ENCODE results near the gene TSC22D4.

The TSC22D4 gene

DNA sequence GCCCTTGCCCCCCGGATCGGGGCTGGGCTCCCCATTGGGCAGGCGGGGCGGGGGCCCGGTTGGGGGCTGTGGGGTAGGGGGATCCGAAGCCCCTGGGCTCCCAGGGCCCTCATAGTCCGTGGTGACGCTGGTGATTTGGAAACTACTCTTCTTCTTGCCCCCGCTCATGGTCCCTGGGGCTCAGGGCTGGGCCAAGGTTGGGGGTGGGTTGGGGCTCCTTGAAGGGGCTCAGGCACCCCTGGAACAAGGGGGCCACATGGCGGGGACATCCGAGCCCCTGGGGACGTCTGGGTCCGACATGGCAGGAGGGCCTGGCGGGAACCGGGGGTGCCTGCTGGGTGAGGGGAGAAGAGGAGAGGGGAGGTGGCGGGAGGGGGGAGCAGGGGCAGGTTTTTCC is 1.1 kb downstream of the TSC22D4 start:
- peak overlapping the region; percentile 100 for H3K4me3 Mint-ChIP-seq
- TF ChIP-seq, protein P1, sequence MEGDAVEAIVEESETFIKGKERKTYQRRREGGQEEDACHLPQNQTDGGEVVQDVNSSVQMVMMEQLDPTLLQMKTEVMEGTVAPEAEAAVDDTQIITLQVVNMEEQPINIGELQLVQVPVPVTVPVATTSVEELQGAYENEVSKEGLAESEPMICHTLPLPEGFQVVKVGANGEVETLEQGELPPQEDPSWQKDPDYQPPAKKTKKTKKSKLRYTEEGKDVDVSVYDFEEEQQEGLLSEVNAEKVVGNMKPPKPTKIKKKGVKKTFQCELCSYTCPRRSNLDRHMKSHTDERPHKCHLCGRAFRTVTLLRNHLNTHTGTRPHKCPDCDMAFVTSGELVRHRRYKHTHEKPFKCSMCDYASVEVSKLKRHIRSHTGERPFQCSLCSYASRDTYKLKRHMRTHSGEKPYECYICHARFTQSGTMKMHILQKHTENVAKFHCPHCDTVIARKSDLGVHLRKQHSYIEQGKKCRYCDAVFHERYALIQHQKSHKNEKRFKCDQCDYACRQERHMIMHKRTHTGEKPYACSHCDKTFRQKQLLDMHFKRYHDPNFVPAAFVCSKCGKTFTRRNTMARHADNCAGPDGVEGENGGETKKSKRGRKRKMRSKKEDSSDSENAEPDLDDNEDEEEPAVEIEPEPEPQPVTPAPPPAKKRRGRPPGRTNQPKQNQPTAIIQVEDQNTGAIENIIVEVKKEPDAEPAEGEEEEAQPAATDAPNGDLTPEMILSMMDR (IDR thresholded peaks at IDR 0.05; ENCODE audit: unreplicated experiment in 3 of 3): no peak
- H3K27ac Mint-ChIP-seq: peak overlapping the region; percentile 79 to 98 (median 95)
- no peaks in the 10 kb centered on the region for H3K9me3 Mint-ChIP-seq
- H3K36me3 Mint-ChIP-seq (ENCODE audit: low read depth): peaks cover 10% of the 10 kb centered on the region
- peaks cover 3% of the 10 kb centered on the region for H3K27me3 Mint-ChIP-seq (ENCODE audit: low read depth)
- H3K4me1 Mint-ChIP-seq: peaks cover 44% of the 10 kb centered on the region

DNA sequence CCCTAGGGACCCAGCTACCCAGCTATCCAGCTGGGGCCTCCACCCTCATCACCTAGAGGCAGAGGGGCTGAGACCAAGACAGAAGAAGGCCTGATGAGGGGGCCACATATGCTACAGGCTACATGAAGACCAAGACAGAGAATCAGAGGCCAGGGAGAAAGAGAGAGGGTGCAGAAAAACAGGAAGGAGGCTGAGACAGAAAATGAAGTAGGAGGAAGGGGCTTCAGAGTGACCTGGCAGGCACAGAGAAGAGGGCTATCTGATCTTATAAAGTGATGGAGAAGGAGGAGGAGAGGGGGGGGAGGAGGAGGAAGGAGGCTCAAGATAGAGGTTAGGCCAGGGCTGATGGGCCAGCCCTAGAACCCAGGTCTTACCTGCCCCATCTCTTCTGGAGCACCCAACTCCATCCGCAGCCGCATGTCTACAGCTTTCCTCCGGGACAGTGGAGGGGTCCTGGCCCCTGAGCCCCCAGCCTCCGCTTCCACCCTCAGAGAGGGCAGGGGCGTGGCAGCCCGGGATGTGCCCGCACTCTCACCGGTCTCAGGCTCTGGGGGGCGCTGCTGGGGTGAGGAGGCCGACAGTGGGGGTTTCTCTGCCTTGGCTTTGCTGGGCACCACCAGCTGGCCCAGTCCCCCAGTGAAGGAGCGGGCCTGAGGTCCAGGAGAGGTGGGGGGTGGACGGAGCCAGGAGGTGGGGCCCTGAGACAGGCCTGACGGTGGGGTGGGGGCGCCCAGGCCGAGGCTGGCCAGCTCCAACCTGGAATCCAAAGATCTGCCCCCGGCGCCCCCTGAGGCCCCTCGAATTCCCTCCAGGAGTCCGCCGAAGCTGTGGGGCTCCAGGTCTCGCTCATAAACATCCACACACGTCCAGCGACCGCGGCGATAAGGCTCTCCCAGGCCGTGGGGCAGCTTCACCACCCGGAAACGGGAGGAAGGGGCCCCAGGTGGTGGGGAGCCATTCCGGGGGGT is 1.8 kb downstream of the TSC22D4 start:
- Mint-ChIP-seq H3K27ac (peak overlapping the region; percentile 66 to 88 (median 86)), H3K27me3 (ENCODE audit: low read depth) (peaks cover 3% of the 10 kb centered on the region), H3K4me1 (peaks cover 40% of the 10 kb centered on the region), H3K36me3 (ENCODE audit: low read depth) (peaks cover 10% of the 10 kb centered on the region), H3K4me3 (peak overlapping the region; percentile 88 to 100 (median 91)), H3K9me3 (no peaks in the 10 kb centered on the region)
- TF ChIP-seq, protein P1 (IDR thresholded peaks at IDR 0.05; ENCODE audit: unreplicated experiment in 3 of 3): no peak

DNA sequence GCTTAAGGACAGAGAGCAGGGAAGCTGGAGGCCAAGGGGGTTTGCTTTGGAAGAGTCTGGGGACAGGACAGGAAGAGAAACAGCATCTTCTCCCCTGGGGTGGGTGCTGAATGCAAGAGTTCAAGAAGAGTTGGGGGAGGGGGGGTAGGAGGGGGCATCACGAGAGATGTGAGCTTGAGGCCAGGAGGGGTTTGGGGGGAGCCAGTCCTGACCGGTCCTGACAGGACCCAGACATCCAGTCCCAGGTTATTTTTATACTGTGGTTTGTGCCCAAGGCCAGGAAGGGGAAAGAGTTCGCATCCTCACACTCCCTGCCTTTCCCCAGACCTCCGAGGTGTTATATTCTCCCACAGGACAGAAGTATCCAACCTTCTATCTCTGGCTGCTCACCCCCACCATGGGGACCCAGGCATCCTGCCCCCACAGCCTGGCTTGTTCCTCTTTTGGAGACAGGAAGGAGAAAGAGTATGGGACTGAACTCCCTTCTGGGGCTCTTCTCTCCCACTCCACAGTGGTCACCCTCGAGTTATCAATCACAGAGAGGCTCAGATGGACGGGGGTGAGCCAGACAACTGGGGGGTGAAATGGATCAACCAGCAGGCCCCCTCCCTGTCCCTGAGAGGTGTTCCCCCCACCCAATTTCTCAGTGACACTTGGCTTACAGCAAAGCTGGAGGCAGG is 2.8 kb downstream of the TSC22D4 start:
- peaks cover 35% of the 10 kb centered on the region for H3K4me1 Mint-ChIP-seq
- H3K9me3 Mint-ChIP-seq: no peaks in the 10 kb centered on the region
- TF ChIP-seq, protein P1 (IDR thresholded peaks at IDR 0.05; ENCODE audit: unreplicated experiment in 3 of 3): no peak
- H3K27ac Mint-ChIP-seq: peak overlapping the region; percentile 16 to 86 (median 80)
- peaks cover 14% of the 10 kb centered on the region for H3K36me3 Mint-ChIP-seq (ENCODE audit: low read depth)
- H3K4me3 Mint-ChIP-seq: peak overlapping the region; percentile 88 to 100 (median 91)
- H3K27me3 Mint-ChIP-seq (ENCODE audit: low read depth): no peaks in the 10 kb centered on the region

DNA sequence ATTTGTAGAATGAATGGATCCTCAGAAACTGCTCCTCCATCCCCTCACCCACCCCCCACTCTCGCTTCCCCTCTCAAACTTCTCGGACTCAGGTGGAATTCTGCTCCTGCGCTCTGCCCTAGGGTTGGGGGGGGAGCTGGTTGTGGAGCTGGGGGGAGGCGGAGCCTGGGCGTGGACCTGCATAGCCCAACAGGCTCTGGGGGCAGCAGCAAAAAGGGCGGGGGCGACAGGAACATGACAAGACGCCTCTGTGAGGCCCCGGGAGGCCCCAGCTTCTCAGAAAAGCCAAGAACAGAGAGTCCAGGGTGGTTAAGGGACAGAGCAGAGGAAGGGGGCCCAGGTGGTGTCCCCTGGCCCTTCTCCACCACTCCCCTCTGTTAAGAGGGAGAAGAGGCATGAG is 3.5 kb downstream of the TSC22D4 start:
- Mint-ChIP-seq H3K4me3 (peak overlapping the region; percentile 88 to 100 (median 91)), H3K27ac (peak overlapping the region; percentile 15 to 80 (median 16)), H3K27me3 (ENCODE audit: low read depth) (no peaks in the 10 kb centered on the region), H3K9me3 (no peaks in the 10 kb centered on the region), H3K4me1 (peaks cover 37% of the 10 kb centered on the region), H3K36me3 (ENCODE audit: low read depth) (peaks cover 18% of the 10 kb centered on the region)
- TF ChIP-seq, protein P1 (IDR thresholded peaks at IDR 0.05; ENCODE audit: unreplicated experiment in 3 of 3): no peak

DNA sequence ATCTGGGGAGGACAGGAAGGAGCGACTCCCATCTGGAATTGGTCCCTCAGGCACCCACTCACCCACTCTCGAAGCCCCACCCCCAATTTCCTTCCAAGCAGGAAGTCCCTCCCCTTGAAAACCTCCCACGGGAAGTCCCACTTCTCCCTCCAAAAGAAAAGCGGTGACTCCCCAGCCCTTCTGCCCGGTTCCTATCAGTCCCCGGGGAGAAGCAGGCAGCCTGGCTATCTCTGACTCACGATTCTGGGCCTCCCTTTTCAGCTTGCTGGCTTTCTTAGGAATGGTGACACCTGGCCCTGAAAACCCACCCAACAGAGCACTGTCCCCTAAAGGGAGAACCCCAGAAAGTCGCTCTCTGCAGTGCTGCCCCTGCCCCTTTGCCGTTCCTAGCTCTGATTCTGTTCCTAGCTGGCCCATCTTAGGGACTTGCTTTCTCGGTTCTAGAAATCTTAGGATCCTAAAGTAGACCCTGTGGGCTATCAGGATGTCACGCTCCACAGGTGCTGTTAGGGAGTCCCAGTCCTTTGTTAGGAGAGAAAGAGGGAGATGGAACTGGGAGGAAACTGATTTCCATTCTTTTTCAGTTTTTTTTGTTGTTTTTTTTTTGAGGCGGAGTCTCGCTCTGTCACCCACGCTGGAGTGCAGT is 6.0 kb downstream of the TSC22D4 start:
- TF ChIP-seq, protein P1 (IDR thresholded peaks at IDR 0.05; ENCODE audit: unreplicated experiment in 3 of 3): no peak
- no peaks in the 10 kb centered on the region for H3K9me3 Mint-ChIP-seq
- H3K27me3 Mint-ChIP-seq (ENCODE audit: low read depth): no peaks in the 10 kb centered on the region

More for the DNA sequence above, 6.0 kb downstream of the TSC22D4 start:
- Mint-ChIP-seq H3K36me3 (ENCODE audit: low read depth) (peaks cover 18% of the 10 kb centered on the region), H3K27ac (peak overlapping the region; percentile 20 to 72 (median 56)), H3K4me3 (peak overlapping the region; percentile 15 to 59 (median 19)), H3K4me1 (peaks cover 32% of the 10 kb centered on the region)

Data from nephron (organoid).